Measurements from ENCODE around the gene KCTD2. TPM values are rescaled to one million over a fixed set of nuclear protein-coding genes. Genes with fewer than 3 reads are reported as not detected.
A peak's percentile ranks its signal among the peaks of the same experiment; 100 is the strongest.
"Not testable (repeated sequence)": the region's sequence is repeated elsewhere in the genome, so short reads cannot be mapped to it uniquely, and the experiment has no call there.

KCTD2 gene
- total RNA-seq, 6 donors from 2014 or later: 17.8 to 26.1 (median 22.9) TPM

- ATAC-seq (ENCODE audit: low FRiP score in 2 of 2) (peak; percentile 63 to 92), DNase-seq (peak; percentile 88 to 91)
- 2 to 3% methylated on average over 23 to 43 of the region's 43 CpGs for WGBS, 2 donors
- Histone ChIP-seq H3K36me3 (peaks cover 4 to 16% (median 14%) of the 10 kb centered on the region in 4 donors), H3K4me3 (peak overlapping the region; percentile 59 to 75 (median 70)), H3K27ac (peak overlapping the region; percentile 82 to 91 (median 88)), H3K4me1 (peaks cover 36 to 47% (median 40%) of the 10 kb centered on the region in 4 donors), H3K27me3 (no peaks in the 10 kb centered on the region), H3K9me3 (no peaks in the 10 kb centered on the region)
- TF ChIP-seq POLR2A (IDR thresholded peaks at IDR 0.05): peak in 1 of 4 donors; percentile 5
- TF ChIP-seq, protein P1, sequence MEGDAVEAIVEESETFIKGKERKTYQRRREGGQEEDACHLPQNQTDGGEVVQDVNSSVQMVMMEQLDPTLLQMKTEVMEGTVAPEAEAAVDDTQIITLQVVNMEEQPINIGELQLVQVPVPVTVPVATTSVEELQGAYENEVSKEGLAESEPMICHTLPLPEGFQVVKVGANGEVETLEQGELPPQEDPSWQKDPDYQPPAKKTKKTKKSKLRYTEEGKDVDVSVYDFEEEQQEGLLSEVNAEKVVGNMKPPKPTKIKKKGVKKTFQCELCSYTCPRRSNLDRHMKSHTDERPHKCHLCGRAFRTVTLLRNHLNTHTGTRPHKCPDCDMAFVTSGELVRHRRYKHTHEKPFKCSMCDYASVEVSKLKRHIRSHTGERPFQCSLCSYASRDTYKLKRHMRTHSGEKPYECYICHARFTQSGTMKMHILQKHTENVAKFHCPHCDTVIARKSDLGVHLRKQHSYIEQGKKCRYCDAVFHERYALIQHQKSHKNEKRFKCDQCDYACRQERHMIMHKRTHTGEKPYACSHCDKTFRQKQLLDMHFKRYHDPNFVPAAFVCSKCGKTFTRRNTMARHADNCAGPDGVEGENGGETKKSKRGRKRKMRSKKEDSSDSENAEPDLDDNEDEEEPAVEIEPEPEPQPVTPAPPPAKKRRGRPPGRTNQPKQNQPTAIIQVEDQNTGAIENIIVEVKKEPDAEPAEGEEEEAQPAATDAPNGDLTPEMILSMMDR (IDR thresholded peaks at IDR 0.05): peak in 2 of 6 experiments; percentile 30 to 42
- peak; percentile 10 to 46 for TF ChIP-seq POLR2AphosphoS5 (IDR thresholded peaks at IDR 0.05)
- TF ChIP-seq EP300 (IDR thresholded peaks at IDR 0.05): no peak
Measured at GRCh38 chr17:75034236-75034908, 12.7 kb upstream of the KCTD2 start.

DNA sequence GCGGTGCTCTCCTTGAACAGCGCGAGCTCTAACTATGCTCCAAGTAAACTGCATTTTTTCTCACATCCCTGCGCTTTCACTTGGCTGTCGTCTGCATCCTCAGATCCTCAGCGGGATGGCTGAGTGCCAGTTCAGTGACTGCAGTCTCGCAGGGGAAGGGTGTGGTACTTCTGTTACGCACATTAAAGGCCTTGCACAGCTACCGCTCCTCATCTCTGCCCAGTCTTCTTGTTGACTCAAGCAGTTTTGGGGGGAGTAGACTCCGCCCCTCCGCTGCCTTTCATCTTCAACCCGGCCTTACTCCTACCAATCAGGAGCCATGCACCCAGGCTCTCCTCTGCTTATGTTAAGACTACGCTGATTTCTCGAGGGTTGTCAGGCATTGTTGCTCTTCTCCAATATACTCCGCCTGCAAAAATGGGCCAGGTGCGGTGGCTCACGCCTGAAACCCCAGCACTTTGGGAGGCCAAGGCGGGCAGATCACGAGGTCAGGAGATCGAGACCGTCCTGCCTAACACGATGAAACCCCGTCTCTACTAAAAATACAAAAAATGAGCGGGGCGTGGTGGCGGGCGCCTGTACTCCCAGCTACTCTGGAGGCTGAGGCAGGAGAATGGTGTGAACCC, 10.3 kb upstream of the KCTD2 start:
- no peak for TF ChIP-seq EP300 (IDR thresholded peaks at IDR 0.05)
- peak in 1 of 2 donors; percentile 55 for TF ChIP-seq POLR2AphosphoS5 (IDR thresholded peaks at IDR 0.05)
- TF ChIP-seq POLR2A (IDR thresholded peaks at IDR 0.05): peak in 1 of 4 donors; percentile 29
- WGBS, 2 donors: 54 to 60% methylated on average over 24 to 27 of the region's 27 CpGs
- ATAC-seq (ENCODE audit: low FRiP score in 2 of 2): peak; percentile 32 to 80

DNA sequence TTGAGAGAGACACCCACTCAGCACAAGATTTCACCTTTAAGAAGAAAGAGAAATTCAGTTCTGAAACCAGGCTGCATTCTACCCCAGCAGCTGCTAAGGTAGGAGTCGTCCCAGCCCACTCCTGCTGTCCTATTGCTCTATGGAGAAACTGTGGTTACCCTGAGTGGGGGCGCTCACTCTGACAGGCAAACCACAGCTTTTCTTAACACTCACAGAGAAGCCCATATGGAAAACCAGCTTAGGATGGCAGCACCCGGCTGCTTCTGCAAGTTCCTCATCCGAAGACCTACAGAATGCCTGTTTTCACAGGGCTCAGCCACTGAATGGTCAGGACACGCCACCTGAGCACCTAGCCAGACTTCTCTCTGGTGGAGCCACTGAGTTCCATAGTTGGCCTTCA, 7.8 kb upstream of the KCTD2 start:
- no peak overlapping the region for H3K27ac ChIP-seq
- no peaks in the 10 kb centered on the region for H3K27me3 ChIP-seq
- no peak overlapping the region for H3K4me3 ChIP-seq
- no peaks in the 10 kb centered on the region for H3K9me3 ChIP-seq
- H3K4me1 ChIP-seq: peaks cover 15 to 25% (median 19%) of the 10 kb centered on the region in 4 donors
- TF ChIP-seq POLR2AphosphoS5 (IDR thresholded peaks at IDR 0.05) (no peak), EP300 (IDR thresholded peaks at IDR 0.05) (no peak), POLR2A (IDR thresholded peaks at IDR 0.05) (no peak)
- TF ChIP-seq, protein P1 (IDR thresholded peaks at IDR 0.05): no peak
- H3K36me3 ChIP-seq: peaks cover 22 to 46% (median 42%) of the 10 kb centered on the region in 4 donors
- 73 to 78% methylated on average over 5 of the region's 5 CpGs for WGBS, 2 donors
- DNase-seq (no peak), ATAC-seq (ENCODE audit: low FRiP score in 2 of 2) (no peak)

More for the DNA sequence above, 10.3 kb upstream of the KCTD2 start:
- H3K27me3 ChIP-seq: no peaks in the 10 kb centered on the region
- H3K27ac ChIP-seq: peak overlapping the region; percentile 82 to 91 (median 88)
- peak overlapping the region in 2 of 4 donors; percentile 10 to 12 for H3K4me3 ChIP-seq
- peaks cover 36 to 47% (median 40%) of the 10 kb centered on the region in 4 donors for H3K4me1 ChIP-seq
- peaks cover 17 to 38% (median 36%) of the 10 kb centered on the region in 4 donors for H3K36me3 ChIP-seq
- DNase-seq: peak in 1 of 2 donors; percentile 79
- H3K9me3 ChIP-seq: no peaks in the 10 kb centered on the region

- TF ChIP-seq EP300 (IDR thresholded peaks at IDR 0.05) (no peak), POLR2A (IDR thresholded peaks at IDR 0.05) (no peak)
- TF ChIP-seq, protein P1 (IDR thresholded peaks at IDR 0.05): no peak
- 82 to 86% methylated on average over 11 to 12 of the region's 12 CpGs for WGBS, 2 donors
- DNase-seq (no peak), ATAC-seq (ENCODE audit: low FRiP score in 2 of 2) (no peak)
- no peaks in the 10 kb centered on the region for H3K27me3 ChIP-seq
- no peak overlapping the region for H3K27ac ChIP-seq
- H3K36me3 ChIP-seq: peaks cover 22 to 46% (median 42%) of the 10 kb centered on the region in 4 donors
- peaks cover 6 to 13% (median 9%) of the 10 kb centered on the region in 4 donors for H3K4me1 ChIP-seq
- no peak overlapping the region for H3K4me3 ChIP-seq
- H3K9me3 ChIP-seq: no peaks in the 10 kb centered on the region
Measured at GRCh38 chr17:75041656-75042280, 5.3 kb upstream of the KCTD2 start.

GRCh38 chr17:75043789-75044188, 3.2 kb upstream of the KCTD2 start:
- Histone ChIP-seq H3K4me1 (peaks cover 16 to 27% (median 18%) of the 10 kb centered on the region in 4 donors), H3K36me3 (peaks cover 18 to 39% (median 32%) of the 10 kb centered on the region in 4 donors)
- WGBS, 2 donors: 76 to 86% methylated on average over 5 of the region's 5 CpGs
- DNase-seq; H3K9me3 ChIP-seq; H3K27ac ChIP-seq; H3K27me3 ChIP-seq; ATAC-seq (ENCODE audit: low FRiP score in 2 of 2); H3K4me3 ChIP-seq: not testable (repeated sequence)
